Esophagus muscularis mucosa (tissue), 4 donors: ENCODE measurements around the gene MAP3K10. TPM values are rescaled to one million over a fixed set of nuclear protein-coding genes. Genes with fewer than 3 reads are reported as not detected.

ENCODE experiments used
- DNase-seq: peaks from one replicate; pipeline ENCODE4 v3.0.0-alpha.2; 2017; ENCODE audit errors: extremely low spot score
- H3K27ac ChIP-seq, 4 donors: fragments of 200-600 bp; sonication (generic); replicated peaks in 1 of 4; 1 replicate in 3 of 4; 2 replicates in 1 of 4; pipeline ENCODE4 v1.5.1; 2016 to 2019; ENCODE audit warnings: mild to moderate bottlenecking in 1 of 4
- H3K27me3 ChIP-seq, 4 donors: fragments of 200-600 bp; sonication (generic); one replicate each; pipeline versions ENCODE4 v1.5.1 to v1.6.0; 2016 to 2019
- H3K36me3 ChIP-seq, 4 donors: fragments of 200-600 bp; sonication (generic); one replicate each; pipeline ENCODE4 v1.5.1; 2016 to 2019
- H3K4me1 ChIP-seq, 4 donors: fragments of 200-600 bp; sonication (generic); one replicate each; pipeline ENCODE4 v1.5.1; 2016 to 2019
- H3K4me3 ChIP-seq, 4 donors: fragments of 200-600 bp; sonication (generic); 1 replicate in 2 of 4; 2 replicates in 2 of 4; pipeline ENCODE4 v1.5.1; 2016 to 2019; ENCODE audit warnings: mild to moderate bottlenecking in 4 of 4, moderate library complexity in 1 of 4
- H3K9me3 ChIP-seq, 4 donors: fragments of 200-600 bp; sonication (generic); 1 replicate in 3 of 4; 2 replicates in 1 of 4; pipeline ENCODE4 v1.5.1; 2016 to 2019
- CTCF ChIP-seq, 3 experiments: fragments of 200-600 bp in 2 of 3; fragments of 450-650 bp in 1 of 3; sonication (generic) in 2 of 3; IDR thresholded peaks; one replicate each; pipeline ENCODE4 v1.5.1; 2017 to 2019; ENCODE audit warnings: antibody characterized with exemption in 3 of 3, mild to moderate bottlenecking in 2 of 3, moderate library complexity in 1 of 3
- EP300 ChIP-seq: sonication (generic); formaldehyde crosslinking; IDR thresholded peaks from one replicate; pipeline ENCODE4 v1.6.1; 2017; ENCODE audit warnings: antibody characterized with exemption
- POLR2A ChIP-seq: fragments of 450-650 bp; IDR thresholded peaks from one replicate; pipeline ENCODE4 v1.6.1; 2017; ENCODE audit warnings: antibody characterized with exemption, moderate library complexity, mild to moderate bottlenecking, low read depth
- POLR2AphosphoS5 ChIP-seq, 2 donors: sonication (generic); formaldehyde crosslinking; IDR thresholded peaks; one replicate each; pipeline ENCODE4 v1.6.1; 2017; ENCODE audit warnings: antibody characterized with exemption in 2 of 2
- WGBS: methylation state at CpG from one replicate; pipeline ENCODE4 v1.1.5; 2018; 5-methylcytosine and 5-hydroxymethylcytosine counted together
- intact Hi-C: fragments of 100-400 bp; cut with DNase I; formaldehyde crosslinking; loops from one replicate; pipeline ENCODE4 v1.15.1; 2023
- total RNA-seq, 4 donors: library from RNA; depleted of rRNA; stranded (reverse); fragments of >200 nt; gene quantifications; one replicate each; pipeline versions ENCODE4 v1.1.0 to v1.2.1, GENCODE V29; 2016

The MAP3K10 gene
- total RNA-seq, 4 donors from 2014 or later = 10.1 to 25.9 (median 20.8) TPM

- Histone ChIP-seq H3K4me3 (no peak overlapping the region), H3K27me3 (peaks cover 0 to 29% (median 0%) of the 10 kb centered on the region in 4 donors), H3K27ac (no peak overlapping the region), H3K4me1 (peaks cover 0 to 4% (median 0%) of the 10 kb centered on the region in 4 donors), H3K36me3 (no peaks in the 10 kb centered on the region), H3K9me3 (no peaks in the 10 kb centered on the region)
- TF ChIP-seq EP300 = no peak
- no peak for TF ChIP-seq POLR2A
- TF ChIP-seq POLR2AphosphoS5 (IDR thresholded peaks at IDR 0.05) = no peak
- no peak for TF ChIP-seq CTCF (IDR thresholded peaks at IDR 0.05)
- DNase-seq = no peak
- WGBS = 63% methylated on average over 5 of the region's 5 CpGs
- intact Hi-C loops = no loop called here
Measured at GRCh38 chr19:40150170-40150569, 41.1 kb upstream of the MAP3K10 start.

- Histone ChIP-seq H3K4me1 (no peaks in the 10 kb centered on the region), H3K27ac (no peak overlapping the region), H3K36me3 (no peaks in the 10 kb centered on the region), H3K9me3 (no peaks in the 10 kb centered on the region), H3K4me3 (no peak overlapping the region), H3K27me3 (peaks cover 0 to 2% (median 0%) of the 10 kb centered on the region in 4 donors)
- TF ChIP-seq POLR2AphosphoS5 (IDR thresholded peaks at IDR 0.05) = no peak
- no peak for TF ChIP-seq POLR2A
- TF ChIP-seq CTCF (IDR thresholded peaks at IDR 0.05) = no peak
- no peak for TF ChIP-seq EP300
- DNase-seq = no peak
- WGBS = 88% methylated on average over 9 of the region's 11 CpGs
- intact Hi-C loops = no loop called here
Measured at GRCh38 chr19:40154121-40154680, 37.0 kb upstream of the MAP3K10 start.

GRCh38 chr19:40155749-40156265 is 35.4 kb upstream of the MAP3K10 start:
- Histone ChIP-seq H3K27ac (no peak overlapping the region), H3K27me3 (no peaks in the 10 kb centered on the region), H3K36me3 (no peaks in the 10 kb centered on the region), H3K9me3 (no peaks in the 10 kb centered on the region), H3K4me1 (no peaks in the 10 kb centered on the region), H3K4me3 (no peak overlapping the region)
- 54% methylated on average over 8 of the region's 8 CpGs for WGBS
- DNase-seq = no peak
- intact Hi-C loops = no loop called here
- no peak for TF ChIP-seq POLR2A
- no peak for TF ChIP-seq POLR2AphosphoS5 (IDR thresholded peaks at IDR 0.05)
- TF ChIP-seq CTCF (IDR thresholded peaks at IDR 0.05) = no peak
- TF ChIP-seq EP300 = no peak

- DNase-seq = no peak
- Histone ChIP-seq H3K27me3 (no peaks in the 10 kb centered on the region), H3K36me3 (no peaks in the 10 kb centered on the region), H3K9me3 (no peaks in the 10 kb centered on the region), H3K4me3 (no peak overlapping the region), H3K4me1 (no peaks in the 10 kb centered on the region), H3K27ac (no peak overlapping the region)
- 77% methylated on average over 6 of the region's 6 CpGs for WGBS
- TF ChIP-seq EP300 (no peak), CTCF (IDR thresholded peaks at IDR 0.05) (no peak), POLR2AphosphoS5 (IDR thresholded peaks at IDR 0.05) (no peak), POLR2A (no peak)
- intact Hi-C loops = no loop called here
Measured at GRCh38 chr19:40157059-40157458, 34.2 kb upstream of the MAP3K10 start.

GRCh38 chr19:40159744-40160143 is 31.5 kb upstream of the MAP3K10 start:
- no peak overlapping the region for H3K27ac ChIP-seq
- intact Hi-C loops = no loop called here
- WGBS = 87% methylated on average over 5 of the region's 5 CpGs
- H3K27me3 ChIP-seq = no peaks in the 10 kb centered on the region
- no peak overlapping the region for H3K4me3 ChIP-seq
- TF ChIP-seq POLR2AphosphoS5 (IDR thresholded peaks at IDR 0.05) (no peak), POLR2A (no peak), EP300 (no peak), CTCF (IDR thresholded peaks at IDR 0.05) (no peak)
- H3K36me3 ChIP-seq = no peaks in the 10 kb centered on the region
- H3K9me3 ChIP-seq = no peaks in the 10 kb centered on the region
- H3K4me1 ChIP-seq = no peaks in the 10 kb centered on the region
- no peak for DNase-seq
